ENCODE results near the gene TPK1. TPM values are rescaled to one million over a fixed set of nuclear protein-coding genes. Genes with fewer than 3 reads are reported as not detected.

TPK1 gene
- polyA plus RNA-seq, 1 experiment: 0.38 TPM

DNA sequence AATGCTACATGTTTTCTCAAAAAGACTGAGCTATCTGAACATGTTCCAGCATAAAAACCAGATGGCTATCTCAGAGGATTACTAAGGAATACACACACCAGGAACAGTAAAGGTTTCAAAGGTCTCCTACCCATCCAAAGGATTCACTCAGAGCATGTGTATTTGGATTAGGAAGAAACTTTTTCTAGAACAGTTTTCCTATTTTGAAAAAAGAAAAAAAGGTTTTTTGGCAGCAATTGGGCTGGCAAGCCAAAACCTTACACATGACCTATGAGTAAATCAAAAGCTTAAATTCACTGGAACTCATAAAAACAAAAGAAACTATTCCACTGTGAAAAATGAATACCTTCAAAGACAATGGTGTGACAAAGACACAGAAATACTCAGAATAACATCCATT is 9.6 kb downstream of the TPK1 start:
- no peak for DNase-seq (ENCODE audit: low read depth, low spot score)
- TF ChIP-seq, protein P1, sequence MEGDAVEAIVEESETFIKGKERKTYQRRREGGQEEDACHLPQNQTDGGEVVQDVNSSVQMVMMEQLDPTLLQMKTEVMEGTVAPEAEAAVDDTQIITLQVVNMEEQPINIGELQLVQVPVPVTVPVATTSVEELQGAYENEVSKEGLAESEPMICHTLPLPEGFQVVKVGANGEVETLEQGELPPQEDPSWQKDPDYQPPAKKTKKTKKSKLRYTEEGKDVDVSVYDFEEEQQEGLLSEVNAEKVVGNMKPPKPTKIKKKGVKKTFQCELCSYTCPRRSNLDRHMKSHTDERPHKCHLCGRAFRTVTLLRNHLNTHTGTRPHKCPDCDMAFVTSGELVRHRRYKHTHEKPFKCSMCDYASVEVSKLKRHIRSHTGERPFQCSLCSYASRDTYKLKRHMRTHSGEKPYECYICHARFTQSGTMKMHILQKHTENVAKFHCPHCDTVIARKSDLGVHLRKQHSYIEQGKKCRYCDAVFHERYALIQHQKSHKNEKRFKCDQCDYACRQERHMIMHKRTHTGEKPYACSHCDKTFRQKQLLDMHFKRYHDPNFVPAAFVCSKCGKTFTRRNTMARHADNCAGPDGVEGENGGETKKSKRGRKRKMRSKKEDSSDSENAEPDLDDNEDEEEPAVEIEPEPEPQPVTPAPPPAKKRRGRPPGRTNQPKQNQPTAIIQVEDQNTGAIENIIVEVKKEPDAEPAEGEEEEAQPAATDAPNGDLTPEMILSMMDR (IDR thresholded peaks at IDR 0.05; ENCODE audit: low read depth, low read length): no peak
- ChIA-PET CTCF (no interaction called here), POLR2A (no interaction called here)
- H3K9me3 ChIP-seq (ENCODE audit: control insufficient read depth, insufficient read depth, low read length): no peaks in the 10 kb centered on the region; the same call in 1 of the 2 replicates
- no peaks in the 10 kb centered on the region for H3K27me3 ChIP-seq (ENCODE audit: control insufficient read depth, insufficient read depth, low read length)
- no peak overlapping the region for H3K4me3 ChIP-seq (ENCODE audit: low read depth, low read length)
- H3K27ac ChIP-seq (ENCODE audit: low read depth, low read length): no peak overlapping the region

DNA sequence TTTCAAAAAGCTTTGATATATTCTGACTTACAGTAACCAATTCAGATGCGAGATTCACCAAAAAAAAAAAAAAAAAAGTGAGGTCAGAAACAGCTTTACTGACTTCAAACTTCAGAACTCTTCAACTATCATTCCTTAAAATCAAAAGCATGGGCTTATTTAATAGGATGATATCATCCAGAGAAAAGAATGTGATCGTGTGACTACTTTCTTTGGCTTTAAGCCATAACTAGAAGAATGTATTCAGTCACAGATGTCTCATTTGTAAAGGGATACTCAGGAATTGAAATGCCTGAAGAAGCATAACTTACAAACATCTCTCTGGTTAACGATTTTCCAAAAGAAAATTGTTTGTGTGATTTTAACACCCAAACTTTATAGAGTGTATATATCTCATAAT is 11.5 kb downstream of the TPK1 start:
- ChIA-PET CTCF (no interaction called here), POLR2A (no interaction called here)
- no peak overlapping the region for H3K27ac ChIP-seq (ENCODE audit: low read depth, low read length)

DNA sequence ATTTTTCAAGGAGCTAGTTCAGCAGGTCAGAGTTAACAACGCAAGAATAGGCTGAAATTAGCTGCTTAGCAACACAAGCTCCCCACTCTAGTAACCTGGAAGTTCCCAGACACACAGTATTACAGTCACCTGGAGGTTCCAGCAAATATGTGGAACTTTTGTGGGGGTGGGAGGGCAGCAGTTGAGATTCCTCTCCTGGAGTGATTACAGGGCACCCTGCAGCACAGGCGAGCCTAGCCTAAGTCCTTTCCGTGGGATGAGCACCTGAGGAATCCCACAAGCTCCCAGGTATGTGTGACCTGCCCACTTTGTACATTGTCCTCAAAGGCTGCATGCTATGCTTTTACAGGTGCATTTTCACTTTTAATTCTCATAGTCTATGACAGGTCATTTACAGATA is 13.6 kb downstream of the TPK1 start:
- ChIA-PET CTCF (interaction anchor here (0.6 kb wide), 1 partner anchor 1308 kb away, joined by 3 read pairs; no protein-coding TSS in a partner anchor), POLR2A (no interaction called here)

More for the DNA sequence above, 11.5 kb downstream of the TPK1 start:
- Histone ChIP-seq H3K27me3 (ENCODE audit: control insufficient read depth, insufficient read depth, low read length) (no peaks in the 10 kb centered on the region), H3K4me3 (ENCODE audit: low read depth, low read length) (no peak overlapping the region), H3K9me3 (ENCODE audit: control insufficient read depth, insufficient read depth, low read length) (no peaks in the 10 kb centered on the region; the same call in 1 of the 2 replicates)
- TF ChIP-seq, protein P1 (IDR thresholded peaks at IDR 0.05; ENCODE audit: low read depth, low read length): no peak
- peak; percentile 8 for DNase-seq (ENCODE audit: low read depth, low spot score)

DNA sequence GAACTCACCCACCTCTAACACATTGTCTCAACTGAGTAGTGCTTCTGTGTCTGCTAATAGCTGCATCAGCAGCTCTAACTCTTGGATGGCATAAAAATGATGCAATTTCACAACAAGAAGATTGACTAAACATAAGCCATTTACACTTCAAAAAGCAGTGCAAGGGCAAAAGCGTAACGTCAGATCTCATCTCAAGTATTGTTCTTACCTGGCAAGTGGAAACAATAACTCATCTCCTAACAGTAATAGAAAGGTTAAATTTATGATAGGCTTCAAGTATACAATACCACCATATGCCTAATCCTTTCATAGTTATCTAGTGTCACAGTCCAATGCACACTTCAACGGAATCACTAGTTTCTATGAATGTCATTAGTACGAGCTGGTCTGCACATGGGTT is 14.8 kb downstream of the TPK1 start:
- H3K9me3 ChIP-seq (ENCODE audit: control insufficient read depth, insufficient read depth, low read length): no peaks in the 10 kb centered on the region; the same call in 1 of the 2 replicates
- no peak overlapping the region for H3K27ac ChIP-seq (ENCODE audit: low read depth, low read length)
- ChIA-PET CTCF (no interaction called here), POLR2A (no interaction called here)
- TF ChIP-seq, protein P1 (IDR thresholded peaks at IDR 0.05; ENCODE audit: low read depth, low read length): no peak
- H3K27me3 ChIP-seq (ENCODE audit: control insufficient read depth, insufficient read depth, low read length): no peaks in the 10 kb centered on the region
- no peak for DNase-seq (ENCODE audit: low read depth, low spot score)
- H3K4me3 ChIP-seq (ENCODE audit: low read depth, low read length): no peak overlapping the region

More for the DNA sequence above, 13.6 kb downstream of the TPK1 start:
- TF ChIP-seq, protein P1 (IDR thresholded peaks at IDR 0.05; ENCODE audit: low read depth, low read length): no peak
- no peaks in the 10 kb centered on the region for H3K27me3 ChIP-seq (ENCODE audit: control insufficient read depth, insufficient read depth, low read length)
- DNase-seq (ENCODE audit: low read depth, low spot score): no peak
- no peak overlapping the region for H3K27ac ChIP-seq (ENCODE audit: low read depth, low read length)
- no peak overlapping the region for H3K4me3 ChIP-seq (ENCODE audit: low read depth, low read length)
- H3K9me3 ChIP-seq (ENCODE audit: control insufficient read depth, insufficient read depth, low read length): no peaks in the 10 kb centered on the region; the same call in 1 of the 2 replicates

DNA sequence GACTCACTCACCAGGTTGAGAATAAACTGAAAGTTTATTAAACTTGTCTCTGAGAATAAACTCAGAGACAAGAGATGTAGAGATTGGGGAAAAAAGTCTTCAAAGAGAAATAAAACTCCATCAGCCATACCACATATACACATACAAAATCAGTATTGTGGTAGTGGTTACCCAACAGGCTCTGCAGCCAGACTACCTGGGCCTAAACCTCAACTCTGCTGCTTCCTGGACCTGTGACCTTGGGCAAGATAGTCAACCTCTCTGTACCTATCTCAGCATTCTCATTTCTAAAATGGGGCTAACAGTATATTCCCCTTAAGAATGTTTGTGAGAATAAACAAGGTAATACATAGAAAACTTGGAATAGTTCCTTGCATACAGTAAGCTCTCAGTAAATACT is 15.3 kb downstream of the TPK1 start:
- CTCF ChIA-PET: no interaction called here
- TF ChIP-seq, protein P1 (IDR thresholded peaks at IDR 0.05; ENCODE audit: low read depth, low read length): no peak
- H3K27ac ChIP-seq (ENCODE audit: low read depth, low read length): no peak overlapping the region
- H3K27me3 ChIP-seq (ENCODE audit: control insufficient read depth, insufficient read depth, low read length): no peaks in the 10 kb centered on the region
- no peak for DNase-seq (ENCODE audit: low read depth, low spot score)
- no peaks in the 10 kb centered on the region; the same call in 1 of the 2 replicates for H3K9me3 ChIP-seq (ENCODE audit: control insufficient read depth, insufficient read depth, low read length)
- POLR2A ChIA-PET: no interaction called here
- no peak overlapping the region for H3K4me3 ChIP-seq (ENCODE audit: low read depth, low read length)
